Lower leg skin (tissue), 3 donors: ENCODE data around the gene FILIP1L.

Experiments used
- CTCF ChIP-seq, 3 donors: fragments of 450-650 bp; IDR thresholded peaks; one replicate each; pipeline ENCODE4 v1.5.1; 2016; ENCODE audit warnings: antibody characterized with exemption in 3 of 3, mild to moderate bottlenecking in 3 of 3, moderate library complexity in 2 of 3
- POLR2A ChIP-seq, 2 donors: fragments of 450-650 bp; IDR thresholded peaks; one replicate each; pipeline ENCODE4 v1.6.1; 2016 to 2017; ENCODE audit warnings: antibody characterized with exemption in 2 of 2, mild to moderate bottlenecking in 1 of 2, moderate library complexity in 1 of 2

DNA sequence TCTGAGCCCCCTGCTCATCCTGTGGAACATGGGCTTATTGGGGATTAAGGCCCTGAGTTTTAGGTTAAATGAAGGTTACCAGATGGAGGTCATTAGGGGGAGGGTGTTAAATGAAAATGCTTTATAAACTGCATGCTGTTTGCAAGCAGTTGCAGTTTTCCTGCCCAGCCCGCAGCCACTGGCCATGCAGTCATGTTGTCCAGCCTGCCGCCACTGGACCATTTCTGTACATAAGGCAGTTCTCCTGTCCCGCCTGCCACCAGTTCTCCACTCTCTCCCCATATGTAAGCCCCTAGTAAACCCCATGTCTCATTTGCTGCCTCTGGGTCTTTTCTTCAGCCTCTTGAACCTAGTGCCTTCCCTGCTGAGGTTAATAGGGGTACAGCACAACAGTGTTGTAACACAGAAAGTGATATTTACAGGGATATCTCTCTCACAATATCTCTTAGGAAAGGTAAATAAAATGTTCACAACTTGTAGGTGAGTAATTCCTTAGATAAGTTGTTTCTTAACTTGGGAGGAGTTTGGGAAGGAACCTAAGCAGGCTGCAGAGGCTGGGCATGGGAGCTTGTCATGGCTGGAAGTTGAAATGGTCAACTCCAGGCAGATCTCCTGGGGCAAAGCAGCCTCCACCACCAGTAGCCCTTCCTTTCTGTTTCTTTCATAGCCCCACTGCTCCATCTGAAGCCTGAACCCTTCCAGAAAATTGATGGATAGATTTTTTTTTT is 148.5 kb downstream of the FILIP1L start:
- TF ChIP-seq POLR2A (IDR thresholded peaks at IDR 0.05) (no peak), CTCF (IDR thresholded peaks at IDR 0.05) (no peak)
